GM18526 (cell line): ENCODE results near the gene MYADM.

ENCODE experiments used
- POLR2A ChIP-seq: IDR thresholded peaks from 3 replicates; pipeline ENCODE4 v1.6.1; 2011; ENCODE audit not compliant: insufficient read length; ENCODE audit errors: extremely low read depth

The MYADM gene

GRCh38 chr19:53867225-53868090, at the start of gene MYADM:
MYADM (plus strand) TSS chr19:53867883; CDS start chr19:53873530, 5,647 bp downstream.
- peak; percentile 63 for TF ChIP-seq POLR2A

GRCh38 chr19:53818756-53819155, 48.9 kb upstream of the MYADM start:
- no peak for TF ChIP-seq POLR2A

- TF ChIP-seq POLR2A, result no peak
Measured at GRCh38 chr19:53819861-53820260, 47.8 kb upstream of the MYADM start.

- no peak for TF ChIP-seq POLR2A
Measured at GRCh38 chr19:53823380-53824120, 44.1 kb upstream of the MYADM start.

- no peak for TF ChIP-seq POLR2A
Measured at GRCh38 chr19:53824134-53824611, 43.5 kb upstream of the MYADM start, which contains the start of gene NLRP12. NLRP12 (minus strand) TSS chr19:53824314; CDS start chr19:53824174, 140 bp downstream.

- no peak for TF ChIP-seq POLR2A
Measured at GRCh38 chr19:53826876-53827275, 40.8 kb upstream of the MYADM start.

GRCh38 chr19:53828531-53828930, 39.2 kb upstream of the MYADM start:
- TF ChIP-seq POLR2A, result no peak

GRCh38 chr19:53844849-53845246, 22.8 kb upstream of the MYADM start:
- no peak for TF ChIP-seq POLR2A

- no peak for TF ChIP-seq POLR2A
Measured at GRCh38 chr19:53847555-53847954, 20.1 kb upstream of the MYADM start.

- TF ChIP-seq POLR2A, result no peak
Measured at GRCh38 chr19:53849237-53849676, 18.4 kb upstream of the MYADM start.

GRCh38 chr19:53853707-53854106, 14.0 kb upstream of the MYADM start:
- no peak for TF ChIP-seq POLR2A

GRCh38 chr19:53864308-53864836, 3.3 kb upstream of the MYADM start:
- no peak for TF ChIP-seq POLR2A

GRCh38 chr19:53865523-53865917, 2.2 kb upstream of the MYADM start:
- TF ChIP-seq POLR2A, result no peak

- TF ChIP-seq POLR2A, result peak; percentile 35
Measured at GRCh38 chr19:53865918-53866864, 1.5 kb upstream of the MYADM start.

GRCh38 chr19:53866865-53867224, 838 bp upstream of the MYADM start:
- TF ChIP-seq POLR2A, result no peak
